Stimulated activated CD4-positive, alpha-beta T cell treated with anti-CD3 and anti-CD28 coated beads, Interleukin-12 subunit alpha, Interleukin-12 subunit beta, amount 100 ng/mL, for 4 hours (primary cell): ENCODE results near the gene TAS2R38.

Experiments
- DNase-seq: peaks from one replicate; pipeline ENCODE4 v3.0.0-alpha.2; 2020

TAS2R38 gene

DNA sequence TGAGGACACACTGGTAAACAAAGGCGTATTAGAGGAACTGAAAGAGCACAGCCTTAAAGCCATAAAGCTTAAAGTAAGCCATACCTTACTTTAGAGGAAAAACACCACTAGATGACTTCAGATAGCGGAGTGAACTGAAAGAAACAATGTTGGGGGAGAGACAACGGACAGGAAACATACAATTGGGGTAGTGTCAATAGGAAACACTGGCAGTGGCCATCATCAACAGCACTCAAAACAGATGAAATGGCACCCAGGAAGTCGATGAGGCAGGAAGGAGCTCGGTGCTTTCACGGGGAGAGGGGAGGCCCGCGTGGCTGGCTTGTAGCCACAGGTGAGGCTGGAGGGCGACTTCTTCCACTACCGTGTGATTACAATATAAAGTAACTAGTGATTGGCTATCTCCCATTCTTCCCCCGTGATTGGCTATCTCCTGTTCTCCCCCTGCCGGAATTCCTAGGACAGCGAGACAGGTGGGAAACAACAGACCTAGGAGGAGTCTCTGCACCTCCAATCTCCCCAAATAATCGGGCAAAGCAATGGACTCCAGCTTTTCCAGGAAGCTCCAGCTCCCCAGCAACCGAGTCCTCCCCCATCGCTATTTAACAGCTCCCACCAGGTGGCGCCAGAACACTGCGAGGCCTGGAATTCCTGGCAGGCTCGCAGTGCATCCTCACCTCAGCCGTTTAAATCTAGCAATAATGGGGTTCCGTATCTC, 2.4 kb upstream of the TAS2R38 start:
- DNase-seq, result peak; percentile 73

DNA sequence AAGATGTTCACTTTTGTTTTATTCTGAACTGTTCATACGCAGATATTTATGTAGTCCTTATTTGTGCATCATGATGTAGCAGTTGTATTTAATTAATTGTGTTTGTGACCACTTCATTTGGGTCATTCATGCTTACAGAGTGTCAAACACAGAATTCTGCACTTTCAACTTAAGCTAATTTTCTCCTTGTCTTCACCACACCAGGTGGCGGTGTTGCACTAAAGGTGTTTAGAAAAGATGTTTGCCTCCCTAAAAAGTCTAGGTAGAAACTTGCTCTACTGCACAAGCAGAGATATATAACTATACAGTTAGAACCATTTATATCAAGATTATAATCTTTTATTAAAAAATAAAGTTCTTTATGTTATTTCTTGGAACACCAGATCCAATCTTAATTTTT, 1.3 kb upstream of the TAS2R38 start:
- DNase-seq, result no peak

DNA sequence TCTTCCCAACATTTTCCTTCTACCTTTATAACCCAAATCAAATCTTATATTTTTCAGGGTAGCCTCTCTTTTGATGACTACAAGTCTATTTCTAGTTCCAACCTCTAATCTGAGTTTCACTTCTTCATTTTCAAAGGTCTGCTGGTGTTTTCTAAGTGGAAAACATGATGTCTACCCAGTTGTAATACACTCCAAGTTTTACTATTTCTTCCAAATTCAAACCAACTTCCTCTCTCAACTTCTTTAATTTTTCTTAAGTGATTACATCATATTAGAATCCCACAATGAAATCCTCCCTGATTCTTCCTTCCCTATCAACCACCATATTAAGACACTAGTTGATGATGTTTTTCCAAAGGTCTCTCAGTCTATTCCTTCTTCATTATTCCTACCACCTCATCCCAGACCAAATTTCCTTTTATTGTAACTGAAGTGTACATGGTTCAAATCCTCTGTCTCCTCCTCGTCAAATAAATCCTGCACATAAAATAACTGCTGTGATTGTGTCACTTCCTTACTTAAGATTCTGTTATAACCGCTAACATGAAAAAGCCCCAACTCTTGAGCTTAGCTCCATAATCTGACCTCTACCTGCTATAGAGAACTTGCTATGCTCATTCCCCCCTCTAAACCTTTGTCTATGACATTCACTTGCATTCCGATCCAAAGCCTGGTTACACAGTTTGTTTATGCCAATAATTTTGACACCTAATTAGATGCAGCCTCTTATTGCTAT, 12.7 kb downstream of the TAS2R38 start:
- DNase-seq, result no peak

DNA sequence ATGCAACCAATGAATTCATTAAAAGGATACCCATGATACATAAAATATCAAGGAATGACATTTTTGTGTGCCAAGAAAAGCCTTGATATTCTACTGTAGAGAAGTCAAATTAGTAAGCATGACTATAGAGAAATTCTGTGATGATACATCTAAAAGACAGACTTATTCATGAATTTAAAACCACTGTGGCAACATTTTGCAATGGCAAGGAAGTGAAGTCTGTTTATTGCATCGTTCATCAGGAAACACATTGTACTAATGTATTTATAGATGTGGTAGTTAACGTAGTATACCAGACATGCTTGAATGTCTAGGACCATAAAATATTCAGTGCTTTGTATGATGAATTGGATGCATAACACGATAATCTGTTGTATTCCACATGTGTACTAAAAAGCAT, 17.5 kb downstream of the TAS2R38 start:
- DNase-seq, result no peak

DNA sequence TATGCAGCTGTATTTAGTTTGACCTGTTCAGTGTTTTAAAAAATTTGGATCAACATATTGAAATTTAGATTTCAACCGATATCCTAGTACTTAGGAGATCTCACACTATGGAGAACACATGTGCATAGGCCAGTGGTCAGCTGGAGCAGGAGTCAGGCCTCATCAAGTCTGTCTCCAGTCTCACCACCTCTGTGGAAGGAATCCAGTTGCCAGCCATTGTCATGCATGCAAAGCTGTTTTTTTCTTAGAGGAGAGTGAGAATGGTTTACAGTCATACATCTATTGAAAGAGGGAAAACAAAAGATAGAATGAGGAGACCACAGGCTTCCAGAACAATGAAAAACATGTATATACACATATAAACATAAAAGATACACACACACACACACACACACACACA, 19.2 kb downstream of the TAS2R38 start:
- no peak for DNase-seq

DNA sequence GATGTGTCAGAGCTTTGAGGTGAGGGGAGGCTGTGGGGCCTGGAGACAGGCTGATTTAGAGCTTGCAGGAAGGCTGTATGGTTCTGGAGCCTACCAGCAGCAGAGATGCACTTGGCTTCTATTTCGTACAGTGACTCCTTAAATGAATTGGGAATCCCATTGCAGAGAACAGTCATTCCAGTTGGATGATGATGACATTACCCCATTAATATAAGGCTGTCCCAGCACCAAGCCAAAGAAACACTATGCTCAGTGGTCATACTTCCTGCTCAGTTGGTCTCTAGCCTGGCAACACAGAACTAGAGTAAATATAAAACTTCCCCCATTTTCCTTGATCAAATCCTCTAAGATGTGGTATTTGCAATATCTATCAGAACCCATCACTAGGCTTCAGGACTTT, 21.1 kb downstream of the TAS2R38 start:
- DNase-seq, result no peak

DNA sequence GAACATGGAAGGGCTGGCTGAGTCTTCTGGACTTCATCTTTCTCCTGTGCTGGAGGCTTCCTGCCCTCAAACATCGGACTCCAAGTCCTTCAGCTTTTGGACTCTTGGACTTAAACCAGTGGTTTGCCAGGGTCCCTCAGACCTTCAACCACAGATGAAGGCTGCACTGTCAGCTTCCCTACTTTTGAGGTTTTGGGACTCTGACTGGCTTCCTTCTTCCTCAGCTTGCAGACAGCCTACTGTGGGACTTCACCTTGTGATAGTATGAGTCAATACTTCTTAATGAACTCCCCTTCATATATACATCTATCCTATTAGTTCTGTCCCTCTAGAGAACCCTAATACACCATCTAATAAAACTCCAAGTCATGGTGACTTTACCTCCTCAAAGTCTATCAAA, 22.8 kb downstream of the TAS2R38 start:
- DNase-seq, result no peak

DNA sequence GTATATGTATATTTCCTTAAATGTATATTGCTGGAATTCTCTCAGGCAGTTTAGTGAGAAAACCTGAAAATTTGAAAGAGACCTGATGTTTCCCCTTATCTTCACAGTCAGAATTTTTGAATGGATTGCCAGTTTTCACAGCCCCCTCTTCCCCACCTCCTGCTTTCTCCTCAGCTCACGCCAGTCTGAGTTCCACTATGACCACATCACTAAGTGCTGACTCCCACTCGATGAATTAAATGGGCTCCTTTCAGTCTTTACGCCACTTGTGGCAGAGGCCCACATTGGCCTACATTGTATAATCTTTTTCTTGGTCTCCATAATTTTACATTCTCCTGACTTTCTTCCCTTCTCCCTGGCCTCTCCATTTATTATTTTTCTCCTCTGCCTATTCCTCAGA, 23.7 kb downstream of the TAS2R38 start:
- DNase-seq, result no peak

DNA sequence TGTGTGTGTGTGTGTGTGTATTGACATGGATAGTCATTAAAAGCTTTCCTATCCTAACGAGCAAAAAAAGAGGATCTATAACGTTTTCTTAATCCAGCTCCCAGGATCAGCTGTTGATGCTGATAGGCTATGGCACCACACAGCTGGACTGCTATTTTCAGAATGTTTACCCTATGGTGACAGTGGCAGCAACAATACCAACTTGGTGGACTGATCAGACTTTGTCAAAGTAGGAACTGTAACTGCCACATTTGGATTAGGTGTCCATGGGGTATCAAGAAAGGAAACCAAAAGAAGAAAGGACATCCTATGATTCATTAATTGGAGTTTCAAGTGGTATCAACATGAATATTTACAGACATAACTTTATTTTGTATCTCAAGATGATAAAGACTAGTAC, 24.1 kb downstream of the TAS2R38 start:
- DNase-seq, result no peak

DNA sequence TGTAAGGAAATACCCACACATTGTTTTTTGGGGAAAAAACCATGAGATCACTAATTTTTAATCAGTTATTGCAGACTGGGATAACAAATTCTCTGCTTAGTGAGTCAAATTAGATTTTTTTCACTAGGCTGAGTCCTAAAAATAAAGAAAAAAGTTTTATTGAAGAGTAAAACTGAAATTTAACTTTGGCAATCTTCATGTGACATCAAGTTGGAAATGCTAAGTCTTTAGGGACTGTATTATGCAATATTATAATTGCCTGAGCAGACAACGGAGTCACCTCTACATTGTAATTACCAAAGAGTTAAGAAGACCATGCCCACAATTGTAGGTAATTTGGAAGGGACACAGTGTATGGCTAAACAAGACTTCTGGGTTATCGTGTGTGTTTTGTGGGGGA, 24.6 kb downstream of the TAS2R38 start:
- no peak for DNase-seq

DNA sequence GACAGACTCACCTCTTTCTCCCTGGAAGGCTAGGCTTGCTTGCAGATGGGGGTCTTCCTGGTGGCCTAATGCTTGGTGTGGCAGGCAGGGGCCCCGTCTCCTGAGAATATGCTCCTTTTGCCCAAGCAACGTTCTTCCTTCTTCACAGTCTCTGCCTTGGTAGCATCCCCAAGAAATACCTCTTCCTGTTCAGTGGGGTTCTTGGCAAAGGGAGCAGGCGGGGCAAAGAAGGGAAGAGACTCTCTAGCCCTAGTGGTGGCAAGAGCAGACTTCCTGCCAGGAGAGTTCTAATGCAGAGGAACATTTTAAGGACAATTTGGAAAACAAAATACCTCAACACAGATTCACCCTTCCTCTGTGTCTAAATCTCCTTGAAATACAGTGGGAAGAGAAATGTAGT, 26.8 kb downstream of the TAS2R38 start, which contains the start of gene CLEC5A:
TSS of gene CLEC5A (minus strand) at position 179 of the 400 bp plus-strand sequence. CDS start 682 bp downstream, outside the sequence.
- no peak for DNase-seq

DNA sequence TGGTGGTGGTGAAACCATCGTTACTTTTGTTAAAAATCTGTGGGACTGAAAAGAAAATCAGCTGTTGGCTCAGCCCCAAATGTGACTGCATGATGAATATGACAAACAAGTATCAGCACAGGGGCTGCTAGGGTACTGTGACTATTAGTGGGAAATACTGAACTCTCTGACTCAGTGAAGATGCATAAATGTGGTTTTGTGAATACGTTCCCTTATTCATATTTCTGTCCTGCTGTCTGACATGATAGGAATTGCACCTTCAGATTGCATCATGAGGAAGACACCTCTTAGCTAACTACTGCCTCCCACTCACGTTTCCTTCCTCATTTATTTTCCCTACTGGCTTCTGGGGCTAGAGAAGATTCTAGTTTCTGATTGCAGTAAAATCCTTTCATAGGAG, 28.2 kb downstream of the TAS2R38 start:
- DNase-seq, result no peak

DNA sequence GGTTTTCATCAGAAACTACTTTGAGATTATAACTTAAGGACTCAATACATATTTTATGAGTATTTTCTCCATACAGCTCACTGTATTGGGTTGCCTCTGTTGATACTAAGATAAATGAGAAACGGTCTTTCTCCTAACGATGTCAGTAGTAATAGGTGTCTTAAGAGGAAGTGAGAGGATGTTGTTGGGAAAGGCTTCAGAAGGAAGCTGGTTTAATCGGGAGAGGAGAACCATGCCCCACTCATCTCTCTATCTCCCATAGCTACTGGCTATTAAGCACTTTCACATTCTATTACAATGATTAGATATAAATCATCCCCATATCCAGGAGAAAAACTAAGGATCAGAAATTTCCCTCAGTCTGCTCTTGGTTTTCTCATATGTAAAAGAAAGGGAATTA, 28.8 kb downstream of the TAS2R38 start:
- DNase-seq, result no peak

DNA sequence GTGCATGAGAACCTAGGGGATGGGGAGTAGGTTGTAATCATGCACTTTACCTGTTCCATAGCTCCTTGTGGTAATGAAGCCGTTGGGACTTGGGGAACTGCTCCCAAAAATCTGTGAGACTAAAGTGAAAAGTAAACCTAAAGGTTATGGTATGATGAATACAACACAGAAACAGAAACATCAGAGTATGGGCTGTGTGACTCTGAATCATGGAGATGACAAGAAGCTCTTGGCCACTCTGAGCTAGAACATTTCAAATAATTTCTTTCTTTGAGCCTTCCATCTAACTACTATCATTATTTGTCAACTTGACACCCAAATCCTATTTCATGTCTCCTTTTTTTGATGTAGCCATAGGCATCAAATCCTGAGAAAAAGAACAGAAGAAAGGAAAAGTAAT, 29.7 kb downstream of the TAS2R38 start:
- DNase-seq, result no peak

DNA sequence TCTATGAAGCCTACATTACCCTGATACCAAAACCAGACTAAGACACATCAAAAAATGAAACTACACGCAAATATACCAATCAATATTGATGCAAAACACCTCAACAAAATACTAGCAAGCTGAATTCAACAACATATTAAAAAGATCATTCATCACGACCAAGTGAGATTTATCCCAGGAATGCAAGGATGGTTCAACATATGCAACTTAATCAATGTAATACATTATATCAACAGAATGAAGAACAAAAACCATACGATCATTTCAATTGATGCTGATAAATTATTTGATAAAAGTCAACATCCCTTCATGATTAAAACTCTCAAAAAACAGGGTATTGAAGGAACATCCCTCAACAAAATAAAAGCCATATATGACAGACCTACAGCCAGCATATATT, 32.5 kb downstream of the TAS2R38 start:
- DNase-seq, result no peak

DNA sequence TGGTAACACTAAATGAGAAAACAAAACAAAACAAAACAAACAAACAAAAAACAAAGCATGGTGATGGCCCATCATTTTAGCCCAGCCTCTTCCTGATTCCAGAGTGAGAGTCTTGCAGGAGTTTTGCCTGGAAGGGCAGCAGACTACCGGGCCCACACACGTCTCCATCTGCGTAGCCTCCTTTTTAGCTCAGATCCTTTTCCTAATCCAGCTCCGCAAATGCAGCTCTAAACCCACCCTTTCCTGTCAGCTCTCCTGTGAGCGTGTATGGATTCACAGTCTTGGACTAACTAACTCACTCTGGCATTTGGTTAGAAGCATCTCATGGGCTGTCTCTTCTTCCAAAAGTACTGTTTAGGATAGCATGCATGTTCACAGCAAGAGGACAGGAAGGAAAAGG, 43.4 kb downstream of the TAS2R38 start:
- no peak for DNase-seq

DNA sequence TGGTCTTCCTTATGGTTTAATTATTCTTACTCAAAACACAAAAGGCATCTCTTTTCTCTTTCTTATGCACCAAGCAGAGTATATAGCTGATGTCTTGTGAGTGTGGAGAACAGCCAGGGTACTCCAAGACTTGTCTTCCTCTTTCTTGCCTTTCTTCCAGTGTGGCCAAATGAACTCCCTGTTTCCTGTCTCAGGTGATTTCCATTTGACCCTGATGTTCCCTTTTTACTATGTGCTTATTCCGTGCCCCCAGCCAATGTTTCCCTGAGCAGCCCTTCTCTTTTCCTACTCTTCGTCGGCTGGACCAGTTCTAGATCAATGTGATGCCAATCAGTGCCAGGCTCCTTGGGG, 44.8 kb downstream of the TAS2R38 start:
- no peak for DNase-seq

DNA sequence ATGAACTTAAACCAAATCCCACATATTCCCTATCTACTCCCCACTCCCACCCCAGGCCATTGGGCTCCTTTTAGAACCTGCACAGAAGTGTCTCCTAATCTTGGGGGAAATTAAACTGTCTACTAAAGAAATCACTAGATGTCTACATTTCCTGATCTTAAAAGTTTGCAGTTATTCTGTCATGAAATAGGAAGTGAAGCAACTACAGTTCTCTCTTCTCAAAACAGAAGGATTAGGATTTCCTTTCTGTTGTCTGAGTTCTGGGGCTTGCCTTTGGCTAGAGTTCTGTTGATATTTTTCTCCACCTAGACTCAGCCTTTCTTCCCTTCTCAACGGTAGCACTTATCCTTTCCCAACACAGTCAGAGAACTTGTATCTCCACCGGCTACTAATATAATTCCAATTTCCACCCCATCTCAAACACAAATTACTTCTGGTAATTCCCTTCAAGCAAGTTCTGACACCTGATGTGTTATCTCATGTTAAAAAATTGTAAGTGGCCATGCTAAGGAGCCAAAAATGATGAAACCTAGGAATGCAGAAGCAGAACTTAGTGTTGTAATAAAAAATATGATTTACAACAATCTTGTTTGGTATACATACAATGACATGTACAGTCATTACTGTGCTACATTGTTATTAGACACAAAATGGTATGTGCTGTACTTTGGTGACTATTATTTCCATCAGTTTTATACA, 45.3 kb downstream of the TAS2R38 start:
- DNase-seq, result no peak
